Measurements from ENCODE around the gene TMEM132A.
"Not testable (repeated sequence)": the region's sequence is repeated elsewhere in the genome, so short reads cannot be mapped to it uniquely, and the experiment has no call there.

Gene TMEM132A

GRCh38 chr11:60906132-60906972 is 17.9 kb upstream of the TMEM132A start, which contains the start of gene PRPF19:
Gene PRPF19, minus strand, starts transcription at chr11:60906585. Its CDS starts 203 bp downstream, at chr11:60906382.
- peak; percentile 92 for DNase-seq

- no peak for DNase-seq
Measured at GRCh38 chr11:60908803-60909202, 15.5 kb upstream of the TMEM132A start.

- not testable (repeated sequence) for DNase-seq
Measured at GRCh38 chr11:60909680-60910280, 14.5 kb upstream of the TMEM132A start.

- no peak for DNase-seq
Measured at GRCh38 chr11:60910281-60910687, 14.0 kb upstream of the TMEM132A start.

GRCh38 chr11:60910711-60911380 is 13.4 kb upstream of the TMEM132A start:
- no peak for DNase-seq

GRCh38 chr11:60912223-60912850 is 11.9 kb upstream of the TMEM132A start:
- DNase-seq, result no peak

- DNase-seq, result no peak
Measured at GRCh38 chr11:60912851-60913528, 11.3 kb upstream of the TMEM132A start.

GRCh38 chr11:60913793-60914632 is 10.2 kb upstream of the TMEM132A start, which contains the start of gene TMEM109:
Gene TMEM109, plus strand, starts transcription at chr11:60914158. Its CDS starts 5,536 bp downstream, at chr11:60919694.
- peak; percentile 87 for DNase-seq

GRCh38 chr11:60914633-60915247 is 9.5 kb upstream of the TMEM132A start:
- no peak for DNase-seq

- no peak for DNase-seq
Measured at GRCh38 chr11:60915248-60915914, 8.9 kb upstream of the TMEM132A start.

- DNase-seq, result no peak
Measured at GRCh38 chr11:60916669-60917206, 7.5 kb upstream of the TMEM132A start.

GRCh38 chr11:60917267-60917666 is 7.0 kb upstream of the TMEM132A start:
- no peak for DNase-seq

GRCh38 chr11:60918251-60918938 is 5.9 kb upstream of the TMEM132A start:
- no peak for DNase-seq

GRCh38 chr11:60918939-60919265 is 5.4 kb upstream of the TMEM132A start:
- DNase-seq, result no peak

GRCh38 chr11:60919320-60919719 is 4.9 kb upstream of the TMEM132A start:
- DNase-seq, result no peak

GRCh38 chr11:60919956-60920355 is 4.3 kb upstream of the TMEM132A start:
- no peak for DNase-seq

- DNase-seq, result no peak
Measured at GRCh38 chr11:60921259-60921658, 3.0 kb upstream of the TMEM132A start.

- no peak for DNase-seq
Measured at GRCh38 chr11:60921777-60922335, 2.4 kb upstream of the TMEM132A start.

GRCh38 chr11:60922906-60923305 is 1.4 kb upstream of the TMEM132A start:
- DNase-seq, result no peak
